ENCODE data around the gene CACNB4.

The CACNB4 gene

DNA sequence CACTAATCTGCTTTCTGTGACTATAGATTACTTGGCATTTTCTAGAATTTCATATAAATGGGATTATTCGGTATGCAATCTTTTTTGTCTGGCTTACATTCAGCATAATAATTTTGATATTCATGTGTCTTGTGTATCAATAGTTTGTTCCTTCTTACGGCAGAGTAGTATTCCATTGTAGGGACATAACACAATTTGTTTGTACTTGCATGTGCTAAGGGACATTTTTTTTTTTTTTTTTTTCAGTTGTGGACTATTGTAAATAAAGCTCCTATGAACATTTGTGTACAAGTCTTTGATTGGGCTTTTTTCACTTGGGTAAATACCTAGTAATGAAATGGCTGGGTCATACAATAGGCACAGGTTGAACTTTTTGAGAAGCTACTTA, 315.7 kb downstream of the CACNB4 start:
- DNase-seq (ENCODE audit: low read depth), result no peak

Data from stimulated activated CD8-positive, alpha-beta memory T cell treated with anti-CD3 and anti-CD28 coated beads, Interleukin-4, amount 100 ng/mL, for 24 hours (primary cell).